Smooth muscle cell (in vitro differentiated cells): ENCODE data around the gene DAB1. TPM values are rescaled to one million over a fixed set of nuclear protein-coding genes. Genes with fewer than 3 reads are reported as not detected.

Source experiments
- DNase-seq: peaks from one replicate; lab custom pipeline; 2025; ENCODE audit not compliant: unreplicated experiment; lab: John Stamatoyannopoulos, UW
- H2AFZ ChIP-seq: fragments of 200-600 bp; sonication (generic); 2 replicates; pipeline ENCODE4 v1.6.0; 2016; ENCODE audit warnings: antibody characterized with exemption, low read depth, mild to moderate bottlenecking
- H3F3A ChIP-seq: fragments of 200-600 bp; sonication (generic); 2 replicates; pipeline ENCODE4 v1.6.0; 2017; ENCODE audit warnings: antibody characterized with exemption, low read depth
- H3K27ac ChIP-seq: fragments of 200-600 bp; sonication (generic); 2 replicates; pipeline ENCODE4 v1.5.1; 2016; ENCODE audit warnings: low read depth, mild to moderate bottlenecking
- H3K27me3 ChIP-seq: fragments of 200-600 bp; sonication (generic); 2 replicates; pipeline ENCODE4 v1.6.1; 2016; ENCODE audit warnings: low read depth, mild to moderate bottlenecking
- H3K36me3 ChIP-seq: fragments of 200-600 bp; sonication (generic); 2 replicates; pipeline ENCODE4 v1.5.1; 2016; ENCODE audit warnings: low read depth
- H3K4me1 ChIP-seq: fragments of 200-600 bp; sonication (generic); 2 replicates; pipeline ENCODE4 v1.5.1; 2016; ENCODE audit warnings: low read depth
- H3K4me2 ChIP-seq: fragments of 200-600 bp; sonication (generic); 2 replicates; pipeline ENCODE4 v1.6.0; 2016; ENCODE audit warnings: mild to moderate bottlenecking
- H3K4me3 ChIP-seq: fragments of 200-600 bp; sonication (generic); 2 replicates; pipeline ENCODE4 v1.5.1; 2016; ENCODE audit warnings: mild to moderate bottlenecking
- H3K79me2 ChIP-seq: fragments of 200-600 bp; sonication (generic); 2 replicates; pipeline ENCODE4 v1.6.0; 2016; ENCODE audit warnings: low read depth, mild to moderate bottlenecking
- H3K9ac ChIP-seq: fragments of 200-600 bp; sonication (generic); 2 replicates; pipeline ENCODE4 v1.6.0; 2016; ENCODE audit warnings: low read depth
- H3K9me3 ChIP-seq: fragments of 200-600 bp; sonication (generic); replicated peaks from 2 replicates; pipeline ENCODE4 v1.5.1; 2016; ENCODE audit warnings: low read depth
- H4K20me1 ChIP-seq: fragments of 200-600 bp; sonication (generic); 2 replicates; pipeline ENCODE4 v1.6.0; 2016; ENCODE audit warnings: low read depth
- CTCF ChIP-seq: fragments of 200-600 bp; sonication (generic); IDR thresholded peaks from 2 replicates; pipeline ENCODE4 v1.5.1; 2017; ENCODE audit warnings: borderline replicate concordance, mild to moderate bottlenecking, antibody characterized with exemption; ENCODE audit not compliant: insufficient read depth, poor library complexity, severe bottlenecking
- WGBS: methylation state at CpG from one replicate; pipeline ENCODE4 v1.1.7; 2016; ENCODE audit warnings: low lambda C conversion rate; 5-methylcytosine and 5-hydroxymethylcytosine counted together
- polyA plus RNA-seq: library from polyadenylated mRNA; unstranded; fragments of >200 nt; fragmentation: Nextera tagmentation; extraction: Ambion mirVana; gene quantifications from 2 replicates; pipeline ENCODE4 v1.2.1, GENCODE V29; 2016
- total RNA-seq: library from RNA; depleted of rRNA; stranded (reverse); fragments of >200 nt; gene quantifications from 2 replicates; pipeline ENCODE4 v1.2.3, GENCODE V29; 2014

Gene DAB1
- total and polyA plus RNA-seq, 2 experiments from 2014 or later: 0.22 to 0.30 TPM

- 94% methylated on average over 7 of the region's 7 CpGs for WGBS
- Histone ChIP-seq H3K27ac (no peak overlapping the region), H3K79me2 (no peaks in the 10 kb centered on the region), H2AFZ (no peak overlapping the region), H3K4me2 (no peak overlapping the region), H4K20me1 (no peaks in the 10 kb centered on the region), H3F3A (no peaks in the 10 kb centered on the region), H3K36me3 (no peaks in the 10 kb centered on the region), H3K9ac (no peak overlapping the region), H3K9me3 (no peaks in the 10 kb centered on the region), H3K4me1 (no peaks in the 10 kb centered on the region), H3K27me3 (no peaks in the 10 kb centered on the region), H3K4me3 (no peak overlapping the region)
- no peak for TF ChIP-seq CTCF
- no peak for DNase-seq
Observed at GRCh38 chr1:57312869-57313268, 111.0 kb downstream of the DAB1 start.

DNA sequence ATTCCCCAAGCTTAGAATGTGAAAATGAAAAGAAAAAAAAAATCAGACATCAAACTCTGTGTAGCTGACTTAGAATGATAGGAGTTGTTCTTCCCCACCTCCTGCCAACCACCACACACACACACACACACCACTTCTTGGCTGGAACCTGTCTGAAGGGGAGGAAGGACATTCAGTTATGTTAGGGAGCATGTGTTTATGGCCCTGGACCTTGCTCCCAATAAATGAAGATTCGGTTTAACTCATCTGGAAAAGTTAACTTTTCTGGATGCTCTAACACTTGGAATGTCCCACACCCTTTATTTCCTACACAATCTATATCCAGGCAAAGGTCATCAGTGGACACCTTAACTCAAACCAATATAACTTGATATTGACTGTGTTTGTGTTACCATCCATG, 112.4 kb downstream of the DAB1 start:
- H3F3A ChIP-seq: no peaks in the 10 kb centered on the region
- no peaks in the 10 kb centered on the region for H3K9me3 ChIP-seq
- no peak overlapping the region for H3K4me3 ChIP-seq
- H3K27ac ChIP-seq: no peak overlapping the region
- H4K20me1 ChIP-seq: no peaks in the 10 kb centered on the region
- no peak for TF ChIP-seq CTCF
- no peak overlapping the region for H2AFZ ChIP-seq
- H3K79me2 ChIP-seq: no peaks in the 10 kb centered on the region
- H3K4me1 ChIP-seq: no peaks in the 10 kb centered on the region
- no peaks in the 10 kb centered on the region for H3K27me3 ChIP-seq
- H3K9ac ChIP-seq: no peak overlapping the region
- 89% methylated on average over 1 of the region's 1 CpG for WGBS
- H3K36me3 ChIP-seq: no peaks in the 10 kb centered on the region
- no peak overlapping the region for H3K4me2 ChIP-seq
- no peak for DNase-seq

GRCh38 chr1:57311006-57311405, 112.9 kb downstream of the DAB1 start:
- H3K9me3 ChIP-seq: no peaks in the 10 kb centered on the region
- H4K20me1 ChIP-seq: no peaks in the 10 kb centered on the region
- DNase-seq: no peak
- H3K27ac ChIP-seq: no peak overlapping the region
- no peaks in the 10 kb centered on the region for H3K36me3 ChIP-seq
- no peaks in the 10 kb centered on the region for H3K79me2 ChIP-seq
- H3K27me3 ChIP-seq: no peaks in the 10 kb centered on the region
- H2AFZ ChIP-seq: no peak overlapping the region
- H3K4me1 ChIP-seq: no peaks in the 10 kb centered on the region
- no peak overlapping the region for H3K9ac ChIP-seq
- WGBS: 89% methylated on average over 5 of the region's 5 CpGs
- H3F3A ChIP-seq: no peaks in the 10 kb centered on the region
- H3K4me2 ChIP-seq: no peak overlapping the region
- no peak overlapping the region for H3K4me3 ChIP-seq
- no peak for TF ChIP-seq CTCF

DNA sequence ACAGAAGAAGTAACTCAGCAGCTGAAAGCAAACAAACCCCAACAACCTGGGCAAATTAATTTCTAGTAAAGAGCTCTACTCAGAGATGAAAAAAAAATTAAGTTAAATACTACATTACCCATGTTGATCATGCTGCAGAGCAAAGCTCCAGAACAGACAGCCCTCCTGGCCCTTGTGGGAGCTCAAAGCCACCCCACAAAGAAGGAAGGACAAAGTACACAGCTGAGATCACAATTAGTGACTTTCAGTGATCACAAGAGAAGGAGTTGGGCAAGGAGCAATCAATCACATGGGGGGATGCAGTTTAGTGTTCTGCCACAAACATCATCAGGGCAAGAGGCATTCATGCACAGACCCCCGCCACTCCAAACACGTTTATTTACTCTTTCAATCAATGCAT, 114.2 kb downstream of the DAB1 start:
- no peak overlapping the region for H3K4me2 ChIP-seq
- no peak for TF ChIP-seq CTCF
- peak overlapping the region; percentile 19 for H3K4me3 ChIP-seq
- DNase-seq: no peak
- no peaks in the 10 kb centered on the region for H4K20me1 ChIP-seq
- no peaks in the 10 kb centered on the region for H3K27me3 ChIP-seq
- H3K79me2 ChIP-seq: no peaks in the 10 kb centered on the region
- H3K27ac ChIP-seq: no peak overlapping the region
- H3K4me1 ChIP-seq: no peaks in the 10 kb centered on the region
- no peak overlapping the region for H3K9ac ChIP-seq
- 91% methylated on average over 2 of the region's 2 CpGs for WGBS
- H3F3A ChIP-seq: no peaks in the 10 kb centered on the region
- no peaks in the 10 kb centered on the region for H3K36me3 ChIP-seq
- no peaks in the 10 kb centered on the region for H3K9me3 ChIP-seq
- H2AFZ ChIP-seq: no peak overlapping the region
